SK-N-SH (cell line): ENCODE data around the gene PISD. TPM values are rescaled to one million over a fixed set of nuclear protein-coding genes. Genes with fewer than 3 reads are reported as not detected.

ENCODE experiments used
- CTCF ChIA-PET: fragments of 300-600, 350-600 bp; formaldehyde crosslinking; extraction: SDS; loops from one replicate; lab custom pipeline; 2021; lab: Yijun Ruan, JAX
- POLR2A ChIA-PET: fragments of 350-600 bp; sonication (Branson Sonifier 250); formaldehyde crosslinking; extraction: SDS; loops from one replicate; lab custom pipeline; 2020; ENCODE audit warnings: antibody characterized with exemption, inconsistent platforms; lab: Yijun Ruan, JAX
- DNase-seq: peaks from one replicate; pipeline ENCODE4 v3.0.0; 2012
- H2AFZ ChIP-seq: fragments of 200-600 bp; sonication (generic); 2 replicates; pipeline ENCODE4 v1.8.1; 2016; ENCODE audit warnings: antibody characterized with exemption, mild to moderate bottlenecking, low read depth
- H3F3A ChIP-seq: fragments of 200-600 bp; sonication (generic); replicated peaks from 2 replicates; pipeline ENCODE3; 2016; ENCODE audit warnings: antibody characterized with exemption, mild to moderate bottlenecking; ENCODE audit not compliant: insufficient read depth
- H3K27ac ChIP-seq, 2 experiments: fragments of 200-500 bp in 1 of 2; fragments of 200-600 bp in 1 of 2; sonication (Bioruptor generic) in 1 of 2; sonication (generic), shearing (Covaris generic) in 1 of 2; 2 replicates each; pipeline versions ENCODE4 v1.5.1 to v1.6.1; 2014 to 2016; ENCODE audit warnings: low read depth in 2 of 2, inconsistent platforms in 1 of 2, low read length in 1 of 2, mild to moderate bottlenecking in 1 of 2, mixed read lengths in 1 of 2
- H3K27me3 ChIP-seq: fragments of 200-600 bp; sonication (generic), shearing (Covaris generic); 2 replicates; pipeline ENCODE4 v1.6.1; 2016; ENCODE audit warnings: mixed run types; ENCODE audit not compliant: insufficient read depth
- H3K36me3 ChIP-seq, 2 experiments: fragments of 200-500 bp in 1 of 2; fragments of 200-600 bp in 1 of 2; sonication (Bioruptor generic) in 1 of 2; sonication (generic) in 1 of 2; replicated peaks in 1 of 2; 2 replicates each; pipeline versions ENCODE3 to v1.5.1; 2014 to 2016; ENCODE audit warnings: low read length in 1 of 2, mild to moderate bottlenecking in 1 of 2; ENCODE audit not compliant: insufficient read depth in 2 of 2, control insufficient read depth in 1 of 2
- H3K4me1 ChIP-seq, 2 experiments: fragments of 200-500 bp in 1 of 2; fragments of 200-600 bp in 1 of 2; sonication (Bioruptor generic) in 1 of 2; sonication (generic), shearing (Covaris generic) in 1 of 2; 2 replicates each; pipeline versions ENCODE4 v1.5.1 to v1.6.1; 2014 to 2016; ENCODE audit warnings: low read depth in 1 of 2, low read length in 1 of 2, mixed run types in 1 of 2; ENCODE audit not compliant: insufficient read depth in 2 of 2, control insufficient read depth in 1 of 2
- H3K4me2 ChIP-seq: fragments of 200-600 bp; sonication (generic), shearing (Covaris generic); 2 replicates; pipeline ENCODE4 v1.6.1; 2017; ENCODE audit warnings: mixed run types
- H3K4me3 ChIP-seq, 2 experiments: fragments of 200-500 bp in 1 of 2; fragments of 200-600 bp in 1 of 2; sonication (Bioruptor generic) in 1 of 2; sonication (generic), shearing (Covaris generic) in 1 of 2; 2 replicates each; pipeline versions ENCODE4 v1.5.1 to v1.8.1; 2014 to 2016; ENCODE audit warnings: low read depth in 2 of 2, inconsistent platforms in 1 of 2, low read length in 1 of 2, mild to moderate bottlenecking in 1 of 2, mixed read lengths in 1 of 2, moderate library complexity in 1 of 2
- H3K79me2 ChIP-seq: fragments of 200-600 bp; sonication (generic); 2 replicates; pipeline ENCODE4 v1.8.1; 2017; ENCODE audit warnings: mild to moderate bottlenecking; ENCODE audit not compliant: insufficient read depth
- H3K9ac ChIP-seq: fragments of 200-600 bp; sonication (generic); 2 replicates; pipeline ENCODE4 v1.6.1; 2017; ENCODE audit warnings: mixed run types
- H3K9me2 ChIP-seq: fragments of 200-600 bp; sonication (generic); 2 replicates; pipeline ENCODE4 v1.6.1; 2017; ENCODE audit warnings: mixed run types
- H3K9me3 ChIP-seq: fragments of 200-600 bp; sonication (generic); 2 replicates; pipeline ENCODE4 v1.6.1; 2017; ENCODE audit warnings: mixed run types, mild to moderate bottlenecking, moderate library complexity
- H4K20me1 ChIP-seq: fragments of 200-600 bp; sonication (generic); 2 replicates; pipeline ENCODE4 v1.6.1; 2017; ENCODE audit warnings: mild to moderate bottlenecking, mixed run types; ENCODE audit not compliant: insufficient read depth
- CTCF ChIP-seq: fragments of 200-600 bp; sonication (generic); IDR thresholded peaks from 2 replicates; pipeline ENCODE4 v1.6.1; 2017; ENCODE audit warnings: antibody characterized with exemption, mild to moderate bottlenecking, moderate library complexity
- ELF1 ChIP-seq: IDR thresholded peaks from 2 replicates; pipeline ENCODE4 v1.4.0; 2012
- EP300 ChIP-seq, 2 experiments: IDR thresholded peaks; 2 replicates each; pipeline versions ENCODE4 v1.4.0 to v1.6.1; 2012; ENCODE audit warnings: borderline replicate concordance in 1 of 2, low read depth in 1 of 2, low read length in 1 of 2
- EZH2phosphoT487 ChIP-seq: fragments of 200-600 bp; sonication (generic); IDR thresholded peaks from 2 replicates; pipeline ENCODE4 v1.6.1; 2017; ENCODE audit warnings: low read depth, mixed run types, mild to moderate bottlenecking, antibody characterized with exemption, moderate library complexity, borderline replicate concordance
- FOSL2 ChIP-seq: IDR thresholded peaks from 2 replicates; pipeline ENCODE4 v1.4.0; 2012; ENCODE audit warnings: low read depth, mild to moderate bottlenecking, moderate library complexity, borderline replicate concordance
- GATA2 ChIP-seq: sonication (generic); formaldehyde crosslinking; IDR thresholded peaks from 2 replicates; pipeline ENCODE4 v1.5.0; 2020; ENCODE audit warnings: mild to moderate bottlenecking, missing genetic modification reagents
- IRF3 ChIP-seq: fragments of 150-350 bp; IDR thresholded peaks from 2 replicates; pipeline ENCODE4 v1.6.1; 2016; ENCODE audit warnings: mild to moderate bottlenecking, low read depth, low read length
- MEF2A ChIP-seq: IDR thresholded peaks from 2 replicates; pipeline ENCODE4 v1.4.0; 2012; ENCODE audit warnings: low read depth, borderline replicate concordance
- MXI1 ChIP-seq: IDR thresholded peaks from 2 replicates; pipeline ENCODE4 v1.6.1; 2012; ENCODE audit warnings: mild to moderate bottlenecking, low read depth, low read length, improper control_type of control experiment
- NFIC ChIP-seq: IDR thresholded peaks from 2 replicates; pipeline ENCODE4 v1.4.0; 2012; ENCODE audit warnings: borderline replicate concordance
- PBX3 ChIP-seq: IDR thresholded peaks from 2 replicates; pipeline ENCODE4; 2012
- RFX5 ChIP-seq: IDR thresholded peaks from 2 replicates; pipeline ENCODE4 v1.6.1; 2012; ENCODE audit warnings: mild to moderate bottlenecking, improper control_type of control experiment, low read length
- TEAD4 ChIP-seq: IDR thresholded peaks from 2 replicates; pipeline ENCODE4 v1.4.0; 2012; ENCODE audit warnings: mild to moderate bottlenecking, borderline replicate concordance; ENCODE audit not compliant: insufficient read depth
- USF2 ChIP-seq: fragments of 150-350 bp; IDR thresholded peaks from 2 replicates; pipeline ENCODE4 v1.6.1; 2017; ENCODE audit warnings: antibody characterized with exemption, low read length, low read depth, borderline replicate concordance
- ZBTB33 ChIP-seq: IDR thresholded peaks from 2 replicates; pipeline ENCODE4 v1.4.0; 2012; ENCODE audit warnings: low read depth, borderline replicate concordance
- WGBS: methylation state at CpG from one replicate; pipeline ENCODE4 v1.1.6; 2017; ENCODE audit warnings: low lambda C conversion rate; 5-methylcytosine and 5-hydroxymethylcytosine counted together
- polyA plus RNA-seq, 3 experiments: library from polyadenylated mRNA; depleted of rRNA; stranded (reverse); fragments of >200 nt; gene quantifications; 2 replicates each; pipeline ENCODE4 v1.2.3, GENCODE V29; 2012

PISD gene
- polyA plus RNA-seq, 1 of the 3 experiments (the other 2 are of a cell fraction): 34.9 TPM

- 100% methylated on average over 1 of the region's 1 CpG for WGBS
Measured at GRCh38 chr22:31628362-31628761, 33.7 kb downstream of the PISD start.

More at GRCh38 chr22:31628362-31628761, 33.7 kb downstream of the PISD start:
- no peaks in the 10 kb centered on the region for H3F3A ChIP-seq
- H3K4me2 ChIP-seq: no peak overlapping the region
- no peak overlapping the region for H3K9ac ChIP-seq
- peak overlapping the region in 1 of 2 experiments; percentile 24; a peak in 1 of 4 replicates for H3K27ac ChIP-seq
- H3K4me3 ChIP-seq: no peak overlapping the region
- H3K4me1 ChIP-seq: peaks cover 0 to 71% of the 10 kb centered on the region in 2 experiments; a peak in 1 of 4 replicates
- H3K36me3 ChIP-seq: peaks cover 9 to 13% of the 10 kb centered on the region in 2 experiments
- H3K9me2 ChIP-seq: no peaks in the 10 kb centered on the region
- DNase-seq: no peak
- H3K9me3 ChIP-seq: no peaks in the 10 kb centered on the region
- H4K20me1 ChIP-seq: peaks cover 55% of the 10 kb centered on the region
- H3K79me2 ChIP-seq: peaks cover 83% of the 10 kb centered on the region
- no peak overlapping the region for H2AFZ ChIP-seq
- no peaks in the 10 kb centered on the region for H3K27me3 ChIP-seq
- TF ChIP-seq MXI1: no peak
- no peak for TF ChIP-seq ELF1
- no peak for TF ChIP-seq RFX5
- no peak for TF ChIP-seq PBX3
- no peak for TF ChIP-seq IRF3
- no peak for TF ChIP-seq TEAD4
- TF ChIP-seq USF2: no peak
- TF ChIP-seq ZBTB33: no peak
- no peak for TF ChIP-seq NFIC
- no peak for TF ChIP-seq GATA2 (CRISPR knock-in tag)
- TF ChIP-seq MEF2A: no peak
- no peak for TF ChIP-seq CTCF
- TF ChIP-seq EP300 (IDR thresholded peaks at IDR 0.05; ENCODE audit: borderline replicate concordance in 1 of 2, low read depth in 1 of 2, low read length in 1 of 2): no peak
- TF ChIP-seq EZH2phosphoT487: no peak
- no peak for TF ChIP-seq FOSL2
- CTCF ChIA-PET: interaction anchor here (1.2 to 2.3 kb wide), 2 partner anchors 12 to 16 kb away, joined by 4 to 6 read pairs; no protein-coding TSS in a partner anchor
- POLR2A ChIA-PET: no interaction called here
